GM21619 (cell line): ENCODE data around the gene ZNF865.
A peak's percentile ranks its signal among the peaks of the same experiment; 100 is the strongest.

Source experiments
- ATAC-seq: cut with Tn5 transposase; IDR thresholded peaks from one replicate; pipeline ENCODE4 v1.9.1; 2021; ENCODE audit not compliant: unreplicated experiment

Gene ZNF865

GRCh38 chr19:55644191-55644833 lies 38.9 kb downstream of the ZNF865 start:
- ATAC-seq: no peak

GRCh38 chr19:55644842-55645511 lies 39.5 kb downstream of the ZNF865 start:
- no peak for ATAC-seq

GRCh38 chr19:55645512-55645881 lies 40.0 kb downstream of the ZNF865 start:
- ATAC-seq: no peak

- no peak for ATAC-seq
These were observed 41.7 kb downstream of the ZNF865 start for GRCh38 chr19:55646889-55647731.

- ATAC-seq: no peak
These were observed 42.5 kb downstream of the ZNF865 start, which contains the start of gene CCDC106 for GRCh38 chr19:55647732-55648584. TSS of gene CCDC106 (plus strand) at chr19:55648212. CDS start at chr19:55649047, 835 bp downstream.

- no peak for ATAC-seq
These were observed 43.3 kb downstream of the ZNF865 start for GRCh38 chr19:55648585-55649267.

- no peak for ATAC-seq
These were observed 44.0 kb downstream of the ZNF865 start for GRCh38 chr19:55649268-55650125.

GRCh38 chr19:55650126-55650557 lies 44.7 kb downstream of the ZNF865 start:
- ATAC-seq: no peak

GRCh38 chr19:55650602-55651230 lies 45.3 kb downstream of the ZNF865 start:
- no peak for ATAC-seq

- ATAC-seq: no peak
These were observed 45.8 kb downstream of the ZNF865 start for GRCh38 chr19:55651236-55651635.

GRCh38 chr19:55652311-55653128 lies 47.1 kb downstream of the ZNF865 start:
- no peak for ATAC-seq

- ATAC-seq: peak; percentile 34
These were observed 48.3 kb downstream of the ZNF865 start for GRCh38 chr19:55653651-55654322.

- ATAC-seq: peak; percentile 50
These were observed 48.9 kb downstream of the ZNF865 start for GRCh38 chr19:55654323-55654867.

GRCh38 chr19:55654868-55655647 lies 49.6 kb downstream of the ZNF865 start, which contains the start of gene U2AF2:
TSS of gene U2AF2 (plus strand) at chr19:55655035. CDS start at chr19:55655105, 70 bp downstream.
- ATAC-seq: peak; percentile 32

- no peak for ATAC-seq
These were observed 50.2 kb downstream of the ZNF865 start for GRCh38 chr19:55655648-55656040.

- ATAC-seq: no peak
These were observed 51.1 kb downstream of the ZNF865 start for GRCh38 chr19:55656552-55656951.
